ENCODE data around the gene CD99L2. TPM values are rescaled to one million over a fixed set of nuclear protein-coding genes. Genes with fewer than 3 reads are reported as not detected.

Gene CD99L2
- total RNA-seq, 2 experiments from 2014 or later: 5.9 to 12.3 TPM

GRCh38 chrX:150846130-150846529 lies 52.3 kb downstream of the CD99L2 start:
- CTCF ChIA-PET (ENCODE audit: unreplicated experiment): no interaction called here
- Histone ChIP-seq H3K36me3 (ENCODE audit: insufficient read depth, low read length) (no peaks in the 10 kb centered on the region), H3K9me2 (ENCODE audit: insufficient read depth, low read length) (no peaks in the 10 kb centered on the region), H2AFZ (ENCODE audit: low read length) (no peak overlapping the region), H3K79me2 (ENCODE audit: insufficient read depth, low read depth, low read length) (no peaks in the 10 kb centered on the region), H3K4me2 (ENCODE audit: low read length) (no peak overlapping the region), H3K27ac (ENCODE audit: low read depth, low read length, poor library complexity, severe bottlenecking) (no peak overlapping the region), H4K20me1 (ENCODE audit: insufficient read depth, low read length) (no peaks in the 10 kb centered on the region), H3K4me1 (ENCODE audit: insufficient read depth, low read length, poor library complexity, severe bottlenecking) (no peaks in the 10 kb centered on the region), H3K4me3 (ENCODE audit: low read depth, low read length, poor library complexity, severe bottlenecking) (no peak overlapping the region), H3K9me3 (ENCODE audit: low read length) (no peaks in the 10 kb centered on the region)
- no TSS peak for BruUV-seq (replicated peaks)
- POLR2A ChIA-PET: interaction anchor here (0.6 to 1.7 kb wide), 2 partner anchors 9 to 11 kb away, joined by 3 read pairs; no protein-coding TSS in a partner anchor
- no peak for TF ChIP-seq EZH2phosphoT487 (IDR thresholded peaks at IDR 0.05; ENCODE audit: borderline replicate concordance, low read depth, low read length)
- TF ChIP-seq CTCF (conservative IDR thresholded peaks at IDR 0.05; ENCODE audit: low read length): no peak
- DNase-seq (ENCODE audit: low spot score): no peak
- intact Hi-C loops (cut with micrococcal nuclease; ENCODE audit: unreplicated experiment): no loop called here

DNA sequence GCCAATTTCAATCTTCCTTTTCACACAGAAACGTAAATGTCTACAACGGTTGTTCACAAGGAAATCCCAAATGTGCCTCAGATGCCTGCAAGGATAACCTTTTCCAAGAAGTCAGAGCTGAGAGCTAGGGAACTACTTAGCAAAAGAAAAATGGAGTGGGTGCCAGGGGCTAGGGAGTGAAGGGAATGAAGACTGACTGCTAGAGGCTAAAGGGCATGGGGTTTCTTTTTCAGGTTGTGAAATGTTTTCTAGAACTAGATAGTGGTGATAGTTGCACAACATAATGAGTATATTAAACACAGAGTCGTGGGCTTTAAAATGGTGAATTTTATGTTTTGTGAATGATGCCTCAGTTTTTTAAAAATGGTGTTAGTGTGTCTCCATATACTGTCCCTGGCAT lies 53.4 kb downstream of the CD99L2 start:
- H3K36me3 ChIP-seq (ENCODE audit: insufficient read depth, low read length): no peaks in the 10 kb centered on the region
- no peaks in the 10 kb centered on the region for H3K9me3 ChIP-seq (ENCODE audit: low read length)
- no peaks in the 10 kb centered on the region for H3K79me2 ChIP-seq (ENCODE audit: insufficient read depth, low read depth, low read length)
- H2AFZ ChIP-seq (ENCODE audit: low read length): no peak overlapping the region
- intact Hi-C loops (cut with micrococcal nuclease; ENCODE audit: unreplicated experiment): no loop called here
- TF ChIP-seq CTCF (conservative IDR thresholded peaks at IDR 0.05; ENCODE audit: low read length) (no peak), EZH2phosphoT487 (IDR thresholded peaks at IDR 0.05; ENCODE audit: borderline replicate concordance, low read depth, low read length) (no peak)
- no TSS peak for BruUV-seq (replicated peaks)
- H3K4me1 ChIP-seq (ENCODE audit: insufficient read depth, low read length, poor library complexity, severe bottlenecking): no peaks in the 10 kb centered on the region
- no peaks in the 10 kb centered on the region for H3K9me2 ChIP-seq (ENCODE audit: insufficient read depth, low read length)
- ChIA-PET CTCF (ENCODE audit: unreplicated experiment) (no interaction called here), POLR2A (interaction anchor here (1.1 kb wide), 1 partner anchor 15 kb away, joined by 3 read pairs; no protein-coding TSS in a partner anchor)
- no peak overlapping the region for H3K4me2 ChIP-seq (ENCODE audit: low read length)
- no peaks in the 10 kb centered on the region for H4K20me1 ChIP-seq (ENCODE audit: insufficient read depth, low read length)
- H3K27ac ChIP-seq (ENCODE audit: low read depth, low read length, poor library complexity, severe bottlenecking): no peak overlapping the region
- no peak overlapping the region for H3K4me3 ChIP-seq (ENCODE audit: low read depth, low read length, poor library complexity, severe bottlenecking)
- DNase-seq (ENCODE audit: low spot score): no peak

DNA sequence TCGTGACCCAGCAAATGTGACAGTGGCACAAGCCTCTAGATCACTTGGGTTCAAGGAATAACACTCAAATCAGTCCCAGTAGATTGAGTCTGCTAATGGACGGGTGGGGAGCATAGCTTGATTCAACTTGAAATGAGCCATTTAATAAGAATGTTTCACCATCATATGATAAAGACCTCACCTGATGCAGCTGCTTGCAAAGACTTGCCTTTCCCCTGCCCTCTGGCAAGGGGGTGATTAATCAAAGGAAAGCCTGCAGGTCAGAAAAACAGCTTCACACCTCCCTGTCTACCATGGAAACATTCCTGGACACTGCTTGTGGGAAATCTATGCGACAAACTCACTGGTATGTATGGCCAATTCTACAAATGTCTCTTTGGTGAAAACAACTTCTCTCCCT lies 54.5 kb downstream of the CD99L2 start:
- no peak for DNase-seq (ENCODE audit: low spot score)
- intact Hi-C loops (cut with micrococcal nuclease; ENCODE audit: unreplicated experiment): no loop called here
- ChIA-PET POLR2A (interaction anchor here (1.1 kb wide), 1 partner anchor 14 kb away, joined by 3 read pairs; no protein-coding TSS in a partner anchor), CTCF (ENCODE audit: unreplicated experiment) (no interaction called here)
- Histone ChIP-seq H3K27ac (ENCODE audit: low read depth, low read length, poor library complexity, severe bottlenecking) (no peak overlapping the region), H2AFZ (ENCODE audit: low read length) (no peak overlapping the region), H3K4me1 (ENCODE audit: insufficient read depth, low read length, poor library complexity, severe bottlenecking) (no peaks in the 10 kb centered on the region), H3K36me3 (ENCODE audit: insufficient read depth, low read length) (no peaks in the 10 kb centered on the region), H4K20me1 (ENCODE audit: insufficient read depth, low read length) (no peaks in the 10 kb centered on the region), H3K79me2 (ENCODE audit: insufficient read depth, low read depth, low read length) (no peaks in the 10 kb centered on the region), H3K9me2 (ENCODE audit: insufficient read depth, low read length) (no peaks in the 10 kb centered on the region), H3K4me3 (ENCODE audit: low read depth, low read length, poor library complexity, severe bottlenecking) (no peak overlapping the region), H3K4me2 (ENCODE audit: low read length) (no peak overlapping the region), H3K9me3 (ENCODE audit: low read length) (no peaks in the 10 kb centered on the region)
- BruUV-seq (replicated peaks): no TSS peak
- no peak for TF ChIP-seq EZH2phosphoT487 (IDR thresholded peaks at IDR 0.05; ENCODE audit: borderline replicate concordance, low read depth, low read length)
- TF ChIP-seq CTCF (conservative IDR thresholded peaks at IDR 0.05; ENCODE audit: low read length): no peak

Data from OCI-LY7 (cell line).